Astrocyte (in vitro differentiated cells and primary cell): ENCODE results near the gene ONECUT3. TPM values are rescaled to one million over a fixed set of nuclear protein-coding genes. Genes with fewer than 3 reads are reported as not detected.

ENCODE experiments used
- DNase-seq: peaks from one replicate; pipeline ENCODE4 v3.0.0-alpha.2; 2010; ENCODE audit warnings: low read depth
- FAIRE-seq: peaks from 2 replicates; lab custom pipeline; 2011; peaks lifted over from hg19 to GRCh38; lab: Jason Lieb, UNC
- H2AFZ ChIP-seq: 2 replicates; pipeline ENCODE4 v1.6.0; 2012; ENCODE audit warnings: low read depth, low read length, inconsistent platforms
- H3K27ac ChIP-seq: 2 replicates; pipeline ENCODE4 v1.5.1; 2011; ENCODE audit warnings: low read depth, low read length, inconsistent platforms
- H3K27me3 ChIP-seq: 2 replicates; pipeline ENCODE4 v1.6.0; 2011; ENCODE audit warnings: low read length, inconsistent platforms; ENCODE audit not compliant: insufficient read depth
- H3K36me3 ChIP-seq: 2 replicates; pipeline ENCODE4 v1.5.1; 2011; ENCODE audit warnings: low read length, inconsistent platforms; ENCODE audit not compliant: insufficient read depth
- H3K4me1 ChIP-seq: 2 replicates; pipeline ENCODE4 v1.5.1; 2011; ENCODE audit warnings: low read length, inconsistent platforms; ENCODE audit not compliant: insufficient read depth
- H3K4me2 ChIP-seq: 2 replicates; pipeline ENCODE4 v1.6.0; 2012; ENCODE audit warnings: low read length, inconsistent platforms
- H3K4me3 ChIP-seq: 2 replicates; pipeline ENCODE4 v1.5.1; 2011; ENCODE audit warnings: low read depth, mild to moderate bottlenecking, low read length, inconsistent platforms; ENCODE audit not compliant: insufficient read depth
- H3K79me2 ChIP-seq: 2 replicates; pipeline ENCODE4 v1.6.0; 2012; ENCODE audit warnings: mild to moderate bottlenecking, low read length, inconsistent platforms; ENCODE audit not compliant: insufficient read depth
- H3K9ac ChIP-seq: 2 replicates; pipeline ENCODE4 v1.6.0; 2012; ENCODE audit warnings: mild to moderate bottlenecking, low read length, inconsistent platforms
- H3K9me3 ChIP-seq: 2 replicates; pipeline ENCODE4 v1.5.1; 2012; ENCODE audit warnings: low read depth, mild to moderate bottlenecking, low read length, inconsistent platforms; ENCODE audit not compliant: insufficient read depth
- H4K20me1 ChIP-seq: 2 replicates; pipeline ENCODE4 v1.6.0; 2012; ENCODE audit warnings: low read length, inconsistent platforms; ENCODE audit not compliant: insufficient read depth
- H3K27ac Mint-ChIP-seq: one replicate; pipeline ENCODE4 v1.8.0; 2021; ENCODE audit warnings: mild to moderate bottlenecking, mixed read lengths; ENCODE audit not compliant: unreplicated experiment
- H3K27me3 Mint-ChIP-seq: one replicate; pipeline ENCODE4 v1.8.0; 2021; ENCODE audit warnings: low read depth, mixed read lengths; ENCODE audit not compliant: unreplicated experiment
- H3K36me3 Mint-ChIP-seq: one replicate; pipeline ENCODE4 v1.8.0; 2021; ENCODE audit warnings: low read depth, mixed read lengths; ENCODE audit not compliant: unreplicated experiment
- H3K4me1 Mint-ChIP-seq: one replicate; pipeline ENCODE4 v1.8.0; 2021; ENCODE audit warnings: low read depth, mixed read lengths; ENCODE audit not compliant: unreplicated experiment
- H3K4me3 Mint-ChIP-seq: one replicate; pipeline ENCODE4 v1.8.0; 2021; ENCODE audit warnings: mild to moderate bottlenecking, moderate library complexity, mixed read lengths; ENCODE audit not compliant: unreplicated experiment
- H3K9me3 Mint-ChIP-seq: one replicate; pipeline ENCODE4 v1.8.0; 2021; ENCODE audit warnings: mild to moderate bottlenecking, mixed read lengths; ENCODE audit not compliant: unreplicated experiment
- CTCF ChIP-seq: IDR thresholded peaks from 2 replicates; pipeline ENCODE4 v1.5.1; 2011; ENCODE audit warnings: low read depth, mild to moderate bottlenecking, inconsistent platforms, low read length, moderate library complexity; ENCODE audit not compliant: insufficient read depth
- EZH2 ChIP-seq: IDR thresholded peaks from 2 replicates; pipeline ENCODE4 v1.6.1; 2012; ENCODE audit warnings: mild to moderate bottlenecking, low read length, inconsistent platforms; ENCODE audit not compliant: insufficient read depth
- total RNA-seq: library from RNA; stranded (reverse); gene quantifications from 2 replicates; pipeline ENCODE4 v1.2.1, GENCODE V29; 2021

The ONECUT3 gene
- total RNA-seq, 1 donor from 2014 or later: not detected

DNA sequence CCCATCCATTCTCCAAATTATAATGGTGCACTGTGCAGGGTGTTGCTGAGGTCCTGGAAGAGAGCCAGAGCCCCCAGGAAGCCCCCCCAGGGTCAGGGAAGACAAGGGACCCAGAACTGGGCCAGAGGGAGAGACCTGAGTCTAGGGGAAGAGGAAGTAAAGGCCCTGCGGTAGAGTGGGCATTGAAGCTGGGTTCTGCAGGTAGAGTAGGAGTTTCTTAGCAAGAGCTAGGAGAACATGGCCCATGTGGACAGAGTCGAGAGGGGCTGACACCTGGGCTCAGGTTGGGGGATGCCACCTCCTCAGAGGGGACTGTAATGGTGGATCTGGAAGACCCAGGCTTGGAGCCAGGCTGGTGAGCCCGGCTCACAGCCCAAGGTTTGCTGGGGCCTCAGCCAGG is 17.0 kb upstream of the ONECUT3 start:
- Histone ChIP-seq H3K79me2 (no peaks in the 10 kb centered on the region), H2AFZ (no peak overlapping the region), H3K36me3 (no peaks in the 10 kb centered on the region), H4K20me1 (no peaks in the 10 kb centered on the region), H3K9ac (no peak overlapping the region), H3K4me1 (no peaks in the 10 kb centered on the region), H3K4me2 (no peak overlapping the region), H3K27me3 (peaks cover 20% of the 10 kb centered on the region), H3K27ac (no peak overlapping the region), H3K9me3 (peaks cover 4% of the 10 kb centered on the region), H3K4me3 (no peak overlapping the region)
- no peak for TF ChIP-seq EZH2
- Mint-ChIP-seq H3K27me3 (peaks cover 71% of the 10 kb centered on the region), H3K27ac (no peak overlapping the region), H3K36me3 (peaks cover 5% of the 10 kb centered on the region), H3K4me1 (no peaks in the 10 kb centered on the region), H3K4me3 (no peak overlapping the region), H3K9me3 (peaks cover 11% of the 10 kb centered on the region)
- DNase-seq: no peak
- no peak for FAIRE-seq

DNA sequence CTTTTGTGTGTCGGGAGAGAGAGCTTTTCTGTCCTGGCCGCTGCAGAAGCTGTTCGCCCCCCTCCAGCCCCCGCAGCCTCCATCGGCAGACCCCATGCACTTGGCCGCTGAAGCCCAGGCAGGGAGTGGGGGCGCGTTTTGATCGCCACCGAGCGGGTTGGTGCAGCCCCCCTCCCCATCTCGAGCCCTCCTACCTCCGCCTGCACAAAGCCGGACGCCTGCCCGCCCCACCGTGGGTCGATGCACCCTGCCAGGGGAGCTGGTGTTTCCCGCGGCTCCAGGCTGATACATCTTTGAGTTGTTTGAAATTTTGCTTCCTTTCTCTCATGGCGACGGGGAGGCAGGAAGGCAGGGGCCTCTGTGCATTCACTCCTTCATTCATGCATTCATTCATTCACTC is 16.4 kb upstream of the ONECUT3 start:
- FAIRE-seq: no peak
- no peaks in the 10 kb centered on the region for H3K4me1 ChIP-seq

GRCh38 chr19:1739960-1740629 is 13.2 kb upstream of the ONECUT3 start:
- H3K36me3 Mint-ChIP-seq: peaks cover 5% of the 10 kb centered on the region
- no peaks in the 10 kb centered on the region for H3K36me3 ChIP-seq
- H3K4me1 Mint-ChIP-seq: no peaks in the 10 kb centered on the region
- H3K9ac ChIP-seq: no peak overlapping the region
- H2AFZ ChIP-seq: no peak overlapping the region
- H3K27ac Mint-ChIP-seq: no peak overlapping the region
- DNase-seq (no peak), FAIRE-seq (no peak)
- peaks cover 56% of the 10 kb centered on the region for H3K27me3 Mint-ChIP-seq
- TF ChIP-seq EZH2: no peak
- no peak overlapping the region for H3K4me3 ChIP-seq
- no peaks in the 10 kb centered on the region for H4K20me1 ChIP-seq
- H3K9me3 ChIP-seq: peaks cover 4% of the 10 kb centered on the region
- no peaks in the 10 kb centered on the region for H3K79me2 ChIP-seq
- H3K27me3 ChIP-seq: peaks cover 11% of the 10 kb centered on the region
- no peak overlapping the region for H3K27ac ChIP-seq
- H3K9me3 Mint-ChIP-seq: peaks cover 7% of the 10 kb centered on the region
- peaks cover 2% of the 10 kb centered on the region for H3K4me1 ChIP-seq
- H3K4me3 Mint-ChIP-seq: no peak overlapping the region
- no peak overlapping the region for H3K4me2 ChIP-seq

More for the DNA sequence above, 16.4 kb upstream of the ONECUT3 start:
- no peak for TF ChIP-seq EZH2
- no peaks in the 10 kb centered on the region for H3K79me2 ChIP-seq
- peaks cover 5% of the 10 kb centered on the region for H3K36me3 Mint-ChIP-seq
- DNase-seq: no peak
- H4K20me1 ChIP-seq: no peaks in the 10 kb centered on the region
- H3K4me3 ChIP-seq: no peak overlapping the region
- H3K27me3 ChIP-seq: peaks cover 20% of the 10 kb centered on the region
- H3K4me3 Mint-ChIP-seq: no peak overlapping the region
- H3K9me3 Mint-ChIP-seq: peaks cover 11% of the 10 kb centered on the region
- H3K9me3 ChIP-seq: peaks cover 4% of the 10 kb centered on the region
- H3K36me3 ChIP-seq: no peaks in the 10 kb centered on the region
- no peaks in the 10 kb centered on the region for H3K4me1 Mint-ChIP-seq
- no peak overlapping the region for H3K9ac ChIP-seq
- H3K27ac Mint-ChIP-seq: no peak overlapping the region
- H3K27ac ChIP-seq: no peak overlapping the region
- no peak overlapping the region for H2AFZ ChIP-seq
- no peak overlapping the region for H3K4me2 ChIP-seq
- H3K27me3 Mint-ChIP-seq: peaks cover 70% of the 10 kb centered on the region

- H3K9me3 ChIP-seq: peaks cover 4% of the 10 kb centered on the region
- no peak overlapping the region for H2AFZ ChIP-seq
- H3K27me3 ChIP-seq: peaks cover 5% of the 10 kb centered on the region
- H3K4me2 ChIP-seq: no peak overlapping the region
- H3K9me3 Mint-ChIP-seq: peaks cover 6% of the 10 kb centered on the region
- no peaks in the 10 kb centered on the region for H3K4me1 Mint-ChIP-seq
- H4K20me1 ChIP-seq: no peaks in the 10 kb centered on the region
- FAIRE-seq: no peak
- no peak overlapping the region for H3K27ac ChIP-seq
- TF ChIP-seq CTCF (no peak), EZH2 (no peak)
- peaks cover 34% of the 10 kb centered on the region for H3K27me3 Mint-ChIP-seq
- peaks cover 14% of the 10 kb centered on the region for H3K4me1 ChIP-seq
- H3K4me3 ChIP-seq: no peak overlapping the region
- no peak overlapping the region for H3K27ac Mint-ChIP-seq
- no peak for DNase-seq
- H3K36me3 ChIP-seq: no peaks in the 10 kb centered on the region
- peaks cover 5% of the 10 kb centered on the region for H3K36me3 Mint-ChIP-seq
- H3K9ac ChIP-seq: no peak overlapping the region
- H3K79me2 ChIP-seq: no peaks in the 10 kb centered on the region
- H3K4me3 Mint-ChIP-seq: no peak overlapping the region
These were observed 10.2 kb upstream of the ONECUT3 start for GRCh38 chr19:1742989-1743696.
